Epithelial cell of proximal tubule (primary cell): Measurements from ENCODE around the gene TAF1A. TPM values are rescaled to one million over a fixed set of nuclear protein-coding genes. Genes with fewer than 3 reads are reported as not detected.

Experiments used
- DNase-seq: peaks from one replicate; pipeline ENCODE4 v3.0.0-alpha.2; 2011; ENCODE audit warnings: low read depth
- H3K4me3 ChIP-seq: 2 replicates; pipeline ENCODE4 v1.5.1; 2011; ENCODE audit warnings: low read depth, mild to moderate bottlenecking, low read length
- total RNA-seq: library from RNA; depleted of rRNA; stranded (reverse); fragments of >200 nt; gene quantifications from 2 replicates; pipeline ENCODE4 v1.2.3, GENCODE V29; 2015
- TF ChIP-seq, protein P1 (sequence below): conservative IDR thresholded peaks from 2 replicates; pipeline ENCODE4 v1.5.1; 2012; ENCODE audit warnings: low read depth, mild to moderate bottlenecking, low read length

Gene TAF1A
- total RNA-seq, 1 donor from 2014 or later, result 10.5 TPM

DNA sequence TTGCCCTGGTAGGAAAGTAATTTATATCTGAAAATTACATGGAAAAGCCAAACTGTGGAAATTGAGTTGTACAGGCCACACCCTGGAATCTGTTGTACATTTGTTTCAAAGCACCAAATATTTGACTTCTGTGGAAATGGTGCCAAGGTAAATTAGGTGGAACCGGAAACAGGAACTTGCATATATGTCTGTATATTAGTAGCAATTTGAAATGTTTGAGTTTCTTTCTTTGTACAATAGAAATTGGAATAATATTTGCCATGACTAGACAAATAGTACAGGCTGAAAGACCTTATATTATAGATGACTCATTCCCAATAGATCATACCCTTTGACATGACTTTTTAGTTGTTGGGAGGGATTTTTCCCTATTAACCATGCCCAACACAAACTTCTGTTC, 10.5 kb upstream of the TAF1A start:
- TF ChIP-seq, protein P1, sequence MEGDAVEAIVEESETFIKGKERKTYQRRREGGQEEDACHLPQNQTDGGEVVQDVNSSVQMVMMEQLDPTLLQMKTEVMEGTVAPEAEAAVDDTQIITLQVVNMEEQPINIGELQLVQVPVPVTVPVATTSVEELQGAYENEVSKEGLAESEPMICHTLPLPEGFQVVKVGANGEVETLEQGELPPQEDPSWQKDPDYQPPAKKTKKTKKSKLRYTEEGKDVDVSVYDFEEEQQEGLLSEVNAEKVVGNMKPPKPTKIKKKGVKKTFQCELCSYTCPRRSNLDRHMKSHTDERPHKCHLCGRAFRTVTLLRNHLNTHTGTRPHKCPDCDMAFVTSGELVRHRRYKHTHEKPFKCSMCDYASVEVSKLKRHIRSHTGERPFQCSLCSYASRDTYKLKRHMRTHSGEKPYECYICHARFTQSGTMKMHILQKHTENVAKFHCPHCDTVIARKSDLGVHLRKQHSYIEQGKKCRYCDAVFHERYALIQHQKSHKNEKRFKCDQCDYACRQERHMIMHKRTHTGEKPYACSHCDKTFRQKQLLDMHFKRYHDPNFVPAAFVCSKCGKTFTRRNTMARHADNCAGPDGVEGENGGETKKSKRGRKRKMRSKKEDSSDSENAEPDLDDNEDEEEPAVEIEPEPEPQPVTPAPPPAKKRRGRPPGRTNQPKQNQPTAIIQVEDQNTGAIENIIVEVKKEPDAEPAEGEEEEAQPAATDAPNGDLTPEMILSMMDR, result no peak
- no peak for DNase-seq
- no peak overlapping the region for H3K4me3 ChIP-seq

DNA sequence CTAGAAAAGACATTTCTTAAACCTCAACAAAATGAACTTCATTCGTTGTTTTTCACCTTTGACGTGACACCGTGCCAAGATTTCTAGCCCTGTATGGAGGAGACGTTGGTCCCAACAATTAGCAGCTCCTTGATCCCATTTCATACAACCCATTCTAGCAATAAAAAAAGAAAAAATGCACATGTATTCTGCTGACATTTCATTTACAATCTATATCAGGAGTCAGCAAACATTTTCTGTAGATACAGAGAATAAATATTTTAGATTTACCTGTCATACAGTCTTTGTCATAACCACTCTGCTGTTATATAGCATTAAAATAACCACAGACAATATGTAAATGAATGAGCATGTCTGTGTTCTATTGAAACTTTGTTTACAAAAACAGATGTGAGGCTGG, 7.0 kb upstream of the TAF1A start:
- H3K4me3 ChIP-seq, result no peak overlapping the region
- DNase-seq, result no peak
- TF ChIP-seq, protein P1, result no peak

DNA sequence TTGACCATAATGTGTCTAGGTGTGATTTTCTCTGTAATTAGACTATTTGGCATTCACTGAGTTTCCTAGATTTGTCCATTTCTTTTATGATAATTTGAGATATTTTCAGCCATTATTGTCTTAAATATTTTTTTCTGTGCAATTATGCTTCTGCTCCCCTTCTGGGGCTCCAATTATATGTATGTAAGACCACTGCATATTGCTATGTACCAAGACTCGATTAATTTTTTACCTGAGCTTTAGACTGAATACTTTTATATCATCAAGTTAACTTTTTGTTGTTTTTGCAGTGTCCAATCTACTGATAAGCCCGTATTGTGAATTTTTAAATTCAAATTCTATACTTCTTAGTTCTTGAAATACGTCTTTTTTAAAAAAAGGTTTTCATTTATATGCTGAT, 5.1 kb upstream of the TAF1A start:
- DNase-seq, result no peak
- TF ChIP-seq, protein P1, result no peak
- no peak overlapping the region for H3K4me3 ChIP-seq

DNA sequence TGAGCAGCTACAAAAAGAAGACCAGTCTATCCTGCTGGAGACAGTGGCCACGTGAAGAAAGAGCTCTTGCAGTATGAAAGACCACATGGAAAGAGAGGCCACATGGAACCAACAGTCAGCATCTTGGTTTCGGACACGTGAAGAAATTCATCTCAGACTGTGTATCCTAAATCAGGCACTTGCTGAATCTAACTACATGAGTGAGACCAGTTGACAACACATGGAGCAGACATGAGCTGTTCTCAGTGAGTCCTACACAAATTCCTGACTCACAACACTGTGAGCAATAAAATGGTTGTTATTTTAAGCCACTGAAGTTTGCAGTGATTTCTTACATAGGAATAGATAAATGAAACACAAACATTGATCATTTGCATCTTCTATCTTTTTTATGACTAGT, 2.4 kb upstream of the TAF1A start:
- H3K4me3 ChIP-seq, result no peak overlapping the region
- no peak for DNase-seq
- TF ChIP-seq, protein P1, result no peak

DNA sequence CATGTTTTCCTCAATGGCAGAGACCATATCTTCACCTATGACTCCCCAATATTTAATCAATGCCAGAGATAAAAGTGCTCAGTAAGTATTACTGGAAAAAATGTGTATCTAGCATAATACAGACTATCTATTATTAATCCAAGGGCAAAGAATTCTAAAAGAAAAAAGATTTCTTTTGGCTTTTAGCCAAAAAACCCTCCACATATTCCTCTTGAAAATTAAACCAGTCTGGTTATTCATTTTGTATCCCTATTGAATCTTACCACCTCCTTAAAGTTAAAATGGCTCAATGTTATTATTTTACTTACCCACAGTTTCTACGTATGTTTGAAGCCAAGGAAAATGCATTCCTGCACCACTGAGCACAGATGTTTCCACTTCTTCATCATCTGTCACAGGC, 1.6 kb downstream of the TAF1A start:
- DNase-seq, result no peak
- H3K4me3 ChIP-seq, result no peak overlapping the region
- TF ChIP-seq, protein P1, result no peak

DNA sequence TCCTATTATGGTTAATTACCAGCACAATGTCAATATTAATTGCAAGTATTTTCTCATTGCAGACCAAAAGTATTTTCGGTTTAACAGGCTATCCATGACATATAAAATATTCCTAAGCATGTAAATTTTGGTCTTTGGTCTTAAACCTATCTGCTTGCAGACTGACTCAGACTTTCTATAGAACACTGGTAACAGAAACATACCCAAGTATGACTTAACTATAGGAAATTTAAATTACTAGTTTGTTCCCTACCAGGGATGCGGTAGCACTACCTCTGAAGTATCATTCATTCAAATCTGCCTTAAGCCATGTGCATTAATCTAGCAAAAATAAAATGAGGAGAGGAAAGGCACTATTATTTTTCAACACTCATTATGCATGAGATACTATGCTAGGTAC, 2.9 kb downstream of the TAF1A start:
- TF ChIP-seq, protein P1, result no peak
- no peak overlapping the region for H3K4me3 ChIP-seq
- no peak for DNase-seq

DNA sequence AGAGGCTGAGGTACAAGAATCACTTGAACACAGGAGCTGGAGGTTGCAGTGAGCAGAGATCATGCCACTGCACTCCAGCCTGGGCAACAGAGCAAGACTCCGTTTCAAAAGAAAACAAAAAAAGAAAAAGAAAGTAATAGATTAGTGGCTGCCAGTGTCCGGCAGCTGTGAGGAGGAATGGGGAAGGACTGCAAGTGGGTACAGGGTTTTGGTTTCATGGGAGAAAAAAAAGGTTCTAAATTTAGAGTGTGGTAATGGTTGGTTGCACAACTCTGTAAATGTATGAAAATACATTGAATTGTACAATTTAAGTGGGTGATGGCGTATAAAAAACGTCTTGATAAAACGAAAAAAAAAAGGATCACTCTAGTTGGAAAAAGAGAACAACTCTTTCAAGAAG, 6.7 kb downstream of the TAF1A start:
- no peak overlapping the region for H3K4me3 ChIP-seq
- DNase-seq, result no peak
- TF ChIP-seq, protein P1, result no peak
